Spleen (tissue), 11 donors: ENCODE measurements around the gene ATP1A4. TPM values are rescaled to one million over a fixed set of nuclear protein-coding genes. Genes with fewer than 3 reads are reported as not detected.

Source experiments
- DNase-seq: peaks from one replicate; pipeline ENCODE4 v3.0.0-alpha.2; 2020
- H3K27ac ChIP-seq, 8 donors: fragments of 200-600 bp; sonication (generic) in 7 of 8; 1 replicate in 4 of 8; 2 replicates in 4 of 8; pipeline versions ENCODE4 v1.5.0 to v1.8.0; 2016 to 2021; ENCODE audit warnings: inconsistent platforms in 4 of 8, mild to moderate bottlenecking in 4 of 8, moderate library complexity in 1 of 8
- H3K27me3 ChIP-seq, 7 donors: fragments of 200-600 bp; sonication (generic) in 6 of 7; replicated peaks in 1 of 7; 1 replicate in 4 of 7; 2 replicates in 3 of 7; pipeline versions ENCODE4 v1.5.0 to v1.8.0; 2016 to 2021; ENCODE audit warnings: inconsistent platforms in 3 of 7, mild to moderate bottlenecking in 1 of 7
- H3K36me3 ChIP-seq, 6 donors: fragments of 200-600 bp; sonication (generic) in 5 of 6; 1 replicate in 4 of 6; 2 replicates in 2 of 6; pipeline versions ENCODE4 v1.5.0 to v1.8.0; 2016 to 2021; ENCODE audit warnings: inconsistent platforms in 2 of 6
- H3K4me1 ChIP-seq, 6 donors: fragments of 200-600 bp; sonication (generic) in 5 of 6; 1 replicate in 3 of 6; 2 replicates in 3 of 6; pipeline versions ENCODE4 v1.5.0 to v1.8.0; 2016 to 2021; ENCODE audit warnings: inconsistent platforms in 3 of 6
- H3K4me3 ChIP-seq, 8 donors: fragments of 200-600 bp; sonication (generic) in 7 of 8; 1 replicate in 4 of 8; 2 replicates in 4 of 8; pipeline versions ENCODE4 v1.5.0 to v1.8.0; 2016 to 2021; ENCODE audit warnings: inconsistent platforms in 4 of 8, mild to moderate bottlenecking in 4 of 8, moderate library complexity in 2 of 8
- H3K9me3 ChIP-seq, 8 donors: fragments of 200-600 bp; sonication (generic) in 7 of 8; 1 replicate in 4 of 8; 2 replicates in 4 of 8; pipeline versions ENCODE4 v1.5.0 to v1.8.0; 2016 to 2021; ENCODE audit warnings: inconsistent platforms in 4 of 8
- CTCF ChIP-seq, 11 experiments: fragments of 200-600 bp in 7 of 11; fragments of 450-650 bp in 4 of 11; sonication (generic) in 4 of 11; IDR thresholded peaks in 8 of 11; conservative IDR thresholded peaks in 3 of 11; 1 replicate in 7 of 11; 2 replicates in 4 of 11; pipeline versions ENCODE4 v1.4.0 to v1.8.0; 2016 to 2021; ENCODE audit warnings: antibody characterized with exemption in 11 of 11, inconsistent platforms in 4 of 11, mild to moderate bottlenecking in 1 of 11
- POLR2A ChIP-seq, 3 donors: fragments of 450-650 bp; IDR thresholded peaks; one replicate each; pipeline ENCODE4 v1.5.1; 2017; ENCODE audit warnings: antibody characterized with exemption in 3 of 3, mild to moderate bottlenecking in 1 of 3
- POLR2AphosphoS5 ChIP-seq, 3 donors: sonication (generic); formaldehyde crosslinking; IDR thresholded peaks; one replicate each; pipeline ENCODE4 v1.5.1; 2017; ENCODE audit warnings: antibody characterized with exemption in 3 of 3
- WGBS, 5 donors: extraction: QIAGEN DNeasy Blood & Tissue Kit in 3 of 5; methylation state at CpG; one replicate each; pipeline versions ENCODE4 v1.1.5 to v1.1.7; 2013 to 2018; 5-methylcytosine and 5-hydroxymethylcytosine counted together
- intact Hi-C: fragments of 100-400 bp; cut with DNase I; formaldehyde crosslinking; loops from one replicate; pipeline ENCODE4 v1.15.0; 2023; ENCODE audit warnings: low total_unique reads
- polyA plus RNA-seq, 3 donors: library from polyadenylated mRNA; stranded (reverse); fragments of 200-250 nt; gene quantifications; one replicate each; pipeline ENCODE4 v1.2.1, GENCODE V29; 2013
- total RNA-seq, 7 donors: library from RNA; depleted of rRNA in 3 of 7; stranded (reverse); fragments of >200 nt in 3 of 7; fragmentation: NEBNext Ultra II Directional in 4 of 7; extraction: Animal tissue kit (Norgen Biotek cat#: 25700) in 4 of 7; gene quantifications; one replicate each; pipeline versions ENCODE4 v1.1.0 to v1.2.1, GENCODE V29; 2016 to 2021
- donor health status: healthy with polysubstance abuse.
- donor health status: DM: no; HTN: no; CAD: no; lungs with moderate emphysema.
- donor health status: DM: no; HTN: no; CAD: no.
- donor health status: Bipolar disorder and iron deficiency.
- donor health status: healthy.
- donor health status: DM: no; HTN: no; CAD: no.
- donor health status: DM: yes; HTN: yes; CAD: no.

The ATP1A4 gene
- total and polyA plus RNA-seq, 10 donors: 0.70 to 2.9 (median 0.95) TPM; not detected in 2

- no peak for TF ChIP-seq POLR2AphosphoS5 (IDR thresholded peaks at IDR 0.05)
- TF ChIP-seq POLR2A (IDR thresholded peaks at IDR 0.05): no peak
- no peak for TF ChIP-seq CTCF (IDR thresholded peaks at IDR 0.05 in 8 of 11, conservative IDR thresholded peaks at IDR 0.05 in 3 of 11)
- 82 to 88% (median 85%) methylated on average over 4 of the region's 4 CpGs for whole genome bisulfite sequencing, 5 donors
- Histone ChIP-seq H3K36me3 (no peaks in the 10 kb centered on the region), H3K27me3 (no peaks in the 10 kb centered on the region), H3K4me3 (no peak overlapping the region), H3K9me3 (no peaks in the 10 kb centered on the region), H3K4me1 (peaks cover 0 to 6% (median 0%) of the 10 kb centered on the region in 6 donors), H3K27ac (no peak overlapping the region)
- no peak for DNase-seq
- intact Hi-C loops: no loop called here
These were observed 7.1 kb downstream of the ATP1A4 start for GRCh38 chr1:160158534-160158933.

DNA sequence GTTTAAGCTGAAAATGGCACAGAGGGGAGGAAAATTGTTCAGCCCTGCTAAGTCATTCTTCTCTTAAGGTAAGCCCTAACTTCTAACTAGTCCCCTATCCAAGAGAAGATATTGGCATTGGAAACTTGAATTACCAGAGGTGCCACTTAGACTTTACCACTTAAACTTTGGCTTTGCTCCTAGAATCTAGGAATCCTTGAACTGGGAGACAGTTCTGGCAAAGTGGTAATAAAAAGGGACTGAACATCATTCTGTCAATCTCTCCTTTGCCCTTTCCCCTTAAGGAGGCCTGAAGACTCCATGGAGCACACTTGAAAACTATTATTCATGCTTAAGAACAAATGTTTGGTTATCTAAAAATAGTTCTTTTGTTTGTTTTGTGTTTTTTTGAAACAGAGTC lies 8.4 kb downstream of the ATP1A4 start:
- peaks cover 0 to 6% (median 0%) of the 10 kb centered on the region in 6 donors for H3K4me1 ChIP-seq
- no peak overlapping the region for H3K27ac ChIP-seq
- intact Hi-C loops: no loop called here

GRCh38 chr1:160161965-160162705 lies 10.7 kb downstream of the ATP1A4 start:
- Histone ChIP-seq H3K4me3 (no peak overlapping the region), H3K27ac (peak overlapping the region in 5 of 8 donors; percentile 51 to 66 (median 56)), H3K9me3 (no peaks in the 10 kb centered on the region), H3K27me3 (no peaks in the 10 kb centered on the region), H3K36me3 (no peaks in the 10 kb centered on the region), H3K4me1 (peaks cover 0 to 16% (median 0%) of the 10 kb centered on the region in 6 donors)
- DNase-seq: no peak
- intact Hi-C loops: no loop called here
- 51 to 68% (median 57%) methylated on average over 6 of the region's 6 CpGs for WGBS, 5 donors
- TF ChIP-seq POLR2A (IDR thresholded peaks at IDR 0.05) (no peak), CTCF (IDR thresholded peaks at IDR 0.05 in 8 of 11, conservative IDR thresholded peaks at IDR 0.05 in 3 of 11) (peak in 4 of 11 experiments; percentile 10 to 34 (median 21))

More for the DNA sequence above, 8.4 kb downstream of the ATP1A4 start:
- H3K36me3 ChIP-seq: no peaks in the 10 kb centered on the region
- no peak overlapping the region for H3K4me3 ChIP-seq
- DNase-seq: no peak
- TF ChIP-seq CTCF (IDR thresholded peaks at IDR 0.05 in 8 of 11, conservative IDR thresholded peaks at IDR 0.05 in 3 of 11): no peak
- no peak for TF ChIP-seq POLR2A (IDR thresholded peaks at IDR 0.05)
- TF ChIP-seq POLR2AphosphoS5 (IDR thresholded peaks at IDR 0.05): no peak
- H3K9me3 ChIP-seq: no peaks in the 10 kb centered on the region
- H3K27me3 ChIP-seq: no peaks in the 10 kb centered on the region

DNA sequence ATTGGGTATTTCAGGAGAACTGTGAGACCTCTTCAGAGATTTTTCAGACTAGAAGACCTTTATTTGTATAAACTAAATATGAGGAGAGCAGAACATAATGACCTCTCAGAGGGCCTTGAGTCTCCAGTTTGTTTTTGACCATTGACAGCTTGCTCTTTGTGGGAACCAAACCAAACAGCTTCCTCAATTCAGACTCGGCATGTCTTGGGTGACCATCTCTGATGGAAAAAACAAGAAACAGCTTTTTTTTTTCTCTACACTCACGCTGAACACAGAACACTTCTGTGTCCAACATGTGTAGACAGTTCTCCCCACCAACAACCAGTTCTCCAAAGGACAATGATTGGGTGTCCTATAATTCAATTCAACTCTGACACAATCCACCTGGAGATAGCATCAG lies 11.5 kb downstream of the ATP1A4 start:
- Histone ChIP-seq H3K36me3 (no peaks in the 10 kb centered on the region), H3K4me3 (no peak overlapping the region), H3K27me3 (no peaks in the 10 kb centered on the region), H3K27ac (peak overlapping the region in 5 of 8 donors; percentile 51 to 66 (median 56)), H3K9me3 (no peaks in the 10 kb centered on the region), H3K4me1 (peaks cover 0 to 16% (median 0%) of the 10 kb centered on the region in 6 donors)
- intact Hi-C loops: no loop called here
- no peak for DNase-seq
- TF ChIP-seq POLR2A (IDR thresholded peaks at IDR 0.05) (no peak), CTCF (IDR thresholded peaks at IDR 0.05 in 8 of 11, conservative IDR thresholded peaks at IDR 0.05 in 3 of 11) (no peak), POLR2AphosphoS5 (IDR thresholded peaks at IDR 0.05) (no peak)
- 39 to 75% (median 57%) methylated on average over 2 of the region's 2 CpGs for WGBS, 5 donors
